ENCODE results near the gene COL23A1.

- TF ChIP-seq, protein P1, sequence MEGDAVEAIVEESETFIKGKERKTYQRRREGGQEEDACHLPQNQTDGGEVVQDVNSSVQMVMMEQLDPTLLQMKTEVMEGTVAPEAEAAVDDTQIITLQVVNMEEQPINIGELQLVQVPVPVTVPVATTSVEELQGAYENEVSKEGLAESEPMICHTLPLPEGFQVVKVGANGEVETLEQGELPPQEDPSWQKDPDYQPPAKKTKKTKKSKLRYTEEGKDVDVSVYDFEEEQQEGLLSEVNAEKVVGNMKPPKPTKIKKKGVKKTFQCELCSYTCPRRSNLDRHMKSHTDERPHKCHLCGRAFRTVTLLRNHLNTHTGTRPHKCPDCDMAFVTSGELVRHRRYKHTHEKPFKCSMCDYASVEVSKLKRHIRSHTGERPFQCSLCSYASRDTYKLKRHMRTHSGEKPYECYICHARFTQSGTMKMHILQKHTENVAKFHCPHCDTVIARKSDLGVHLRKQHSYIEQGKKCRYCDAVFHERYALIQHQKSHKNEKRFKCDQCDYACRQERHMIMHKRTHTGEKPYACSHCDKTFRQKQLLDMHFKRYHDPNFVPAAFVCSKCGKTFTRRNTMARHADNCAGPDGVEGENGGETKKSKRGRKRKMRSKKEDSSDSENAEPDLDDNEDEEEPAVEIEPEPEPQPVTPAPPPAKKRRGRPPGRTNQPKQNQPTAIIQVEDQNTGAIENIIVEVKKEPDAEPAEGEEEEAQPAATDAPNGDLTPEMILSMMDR (IDR thresholded peaks at IDR 0.05; ENCODE audit: low read depth, low read length) = no peak
- TF ChIP-seq EZH2phosphoT487 (IDR thresholded peaks at IDR 0.05; ENCODE audit: low read depth) = no peak
Measured at GRCh38 chr5:178349075-178349511, 241.1 kb downstream of the COL23A1 start.

All from OCI-LY3 (cell line).